Measurements from ENCODE around the gene CREB5.

The CREB5 gene

GRCh38 chr7:28446131-28446530 lies 33.8 kb downstream of the CREB5 start:
- TF ChIP-seq FOXP2 (optimal IDR thresholded peaks at IDR 0.05; ENCODE audit: borderline replicate concordance, extremely low read depth, extremely low read length, insufficient read depth) (no peak), TAF1 (IDR thresholded peaks at IDR 0.05; ENCODE audit: borderline replicate concordance, insufficient read depth, low read length) (no peak)

- TF ChIP-seq FOXP2 (optimal IDR thresholded peaks at IDR 0.05; ENCODE audit: borderline replicate concordance, extremely low read depth, extremely low read length, insufficient read depth) (no peak), TAF1 (IDR thresholded peaks at IDR 0.05; ENCODE audit: borderline replicate concordance, insufficient read depth, low read length) (no peak), SIN3A (IDR thresholded peaks at IDR 0.05; ENCODE audit: borderline replicate concordance, insufficient read depth, low read length) (no peak), POLR2AphosphoS5 (IDR thresholded peaks at IDR 0.05; ENCODE audit: low read depth, low read length) (no peak), REST (IDR thresholded peaks at IDR 0.05; ENCODE audit: insufficient read depth in 1 of 2, low read depth in 2 of 2, low read length in 2 of 2) (no peak)
These were observed 34.8 kb downstream of the CREB5 start for GRCh38 chr7:28447071-28447470.

GRCh38 chr7:28448708-28449107 lies 36.4 kb downstream of the CREB5 start:
- TF ChIP-seq REST (IDR thresholded peaks at IDR 0.05; ENCODE audit: insufficient read depth in 1 of 2, low read depth in 2 of 2, low read length in 2 of 2) (no peak), SIN3A (IDR thresholded peaks at IDR 0.05; ENCODE audit: borderline replicate concordance, insufficient read depth, low read length) (no peak), FOXP2 (optimal IDR thresholded peaks at IDR 0.05; ENCODE audit: borderline replicate concordance, extremely low read depth, extremely low read length, insufficient read depth) (no peak), TAF1 (IDR thresholded peaks at IDR 0.05; ENCODE audit: borderline replicate concordance, insufficient read depth, low read length) (no peak), POLR2AphosphoS5 (IDR thresholded peaks at IDR 0.05; ENCODE audit: low read depth, low read length) (no peak)

- no peak for TF ChIP-seq TAF1 (IDR thresholded peaks at IDR 0.05; ENCODE audit: borderline replicate concordance, insufficient read depth, low read length)
- TF ChIP-seq POLR2AphosphoS5 (IDR thresholded peaks at IDR 0.05; ENCODE audit: low read depth, low read length): no peak
- no peak for TF ChIP-seq SIN3A (IDR thresholded peaks at IDR 0.05; ENCODE audit: borderline replicate concordance, insufficient read depth, low read length)
- TF ChIP-seq REST (IDR thresholded peaks at IDR 0.05; ENCODE audit: insufficient read depth in 1 of 2, low read depth in 2 of 2, low read length in 2 of 2): no peak
These were observed 40.4 kb downstream of the CREB5 start for GRCh38 chr7:28452681-28453080.

- no peak for TF ChIP-seq POLR2AphosphoS5 (IDR thresholded peaks at IDR 0.05; ENCODE audit: low read depth, low read length)
- TF ChIP-seq SIN3A (IDR thresholded peaks at IDR 0.05; ENCODE audit: borderline replicate concordance, insufficient read depth, low read length): no peak
- TF ChIP-seq REST (IDR thresholded peaks at IDR 0.05; ENCODE audit: insufficient read depth in 1 of 2, low read depth in 2 of 2, low read length in 2 of 2): no peak
- TF ChIP-seq FOXP2 (optimal IDR thresholded peaks at IDR 0.05; ENCODE audit: borderline replicate concordance, extremely low read depth, extremely low read length, insufficient read depth): no peak
These were observed 43.2 kb downstream of the CREB5 start for GRCh38 chr7:28455486-28455885.
